GM12865 (cell line): ENCODE results near the gene SORL1-AS1.

ENCODE experiments used
- DNase-seq: peaks from one replicate; pipeline ENCODE4 v3.0.0; 2010; ENCODE audit warnings: low read depth
- H3K4me3 ChIP-seq: 2 replicates; pipeline ENCODE4 v1.5.1; 2011; ENCODE audit warnings: mild to moderate bottlenecking, low read depth, low read length, control low read depth
- TF ChIP-seq, protein P1 (sequence below): IDR thresholded peaks from 2 replicates; pipeline ENCODE4 v1.5.1; 2011; ENCODE audit warnings: low read length, control low read depth, low read depth, inconsistent platforms; ENCODE audit not compliant: insufficient read depth; ENCODE audit errors: missing control alignments

Gene SORL1-AS1

DNA sequence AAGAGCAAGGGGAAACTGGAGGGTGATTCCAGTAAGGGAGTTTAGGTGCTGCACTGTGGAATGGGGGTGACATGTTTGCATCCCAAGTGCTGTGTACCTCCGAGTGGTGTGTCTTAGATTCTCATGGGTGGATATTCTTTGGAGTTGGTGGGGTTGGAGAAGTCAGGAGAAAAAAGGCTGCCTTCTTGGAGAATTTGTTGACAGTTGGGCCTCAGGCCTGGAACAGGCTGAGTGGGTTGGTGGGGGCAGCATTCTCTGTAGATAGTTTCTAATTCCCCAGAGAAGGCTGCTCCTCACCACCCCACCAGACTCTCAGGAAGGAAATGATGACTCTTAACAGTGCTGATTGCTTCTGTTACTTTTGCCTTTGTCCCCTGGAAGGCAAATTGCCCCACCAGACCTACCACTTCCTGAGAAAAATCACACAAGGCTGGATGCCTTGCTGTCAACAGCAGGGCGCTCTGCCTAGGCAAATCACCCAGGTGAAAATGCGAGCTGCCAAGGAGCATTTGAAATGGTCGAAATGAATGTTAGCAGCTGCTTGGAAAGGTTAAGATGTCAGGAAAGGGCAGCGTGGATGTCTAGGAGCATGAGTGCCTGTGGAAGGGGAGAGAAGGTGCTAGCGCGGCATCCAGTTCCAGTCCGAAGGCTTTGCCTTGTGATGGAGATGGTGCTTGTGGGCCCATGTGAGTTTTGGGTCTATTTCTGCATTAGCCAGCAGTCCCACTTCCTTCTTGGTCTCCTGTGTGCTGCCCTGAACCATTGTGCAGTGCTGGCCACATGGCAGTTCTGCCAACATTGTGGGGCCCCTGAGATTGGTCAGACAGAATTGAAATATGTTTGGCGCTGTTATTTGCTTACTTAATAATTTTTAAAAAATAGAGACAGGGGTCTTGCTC lies 29.7 kb upstream of the SORL1-AS1 start:
- peak; percentile 87 for DNase-seq
- H3K4me3 ChIP-seq: peak overlapping the region; percentile 41
- TF ChIP-seq, protein P1, sequence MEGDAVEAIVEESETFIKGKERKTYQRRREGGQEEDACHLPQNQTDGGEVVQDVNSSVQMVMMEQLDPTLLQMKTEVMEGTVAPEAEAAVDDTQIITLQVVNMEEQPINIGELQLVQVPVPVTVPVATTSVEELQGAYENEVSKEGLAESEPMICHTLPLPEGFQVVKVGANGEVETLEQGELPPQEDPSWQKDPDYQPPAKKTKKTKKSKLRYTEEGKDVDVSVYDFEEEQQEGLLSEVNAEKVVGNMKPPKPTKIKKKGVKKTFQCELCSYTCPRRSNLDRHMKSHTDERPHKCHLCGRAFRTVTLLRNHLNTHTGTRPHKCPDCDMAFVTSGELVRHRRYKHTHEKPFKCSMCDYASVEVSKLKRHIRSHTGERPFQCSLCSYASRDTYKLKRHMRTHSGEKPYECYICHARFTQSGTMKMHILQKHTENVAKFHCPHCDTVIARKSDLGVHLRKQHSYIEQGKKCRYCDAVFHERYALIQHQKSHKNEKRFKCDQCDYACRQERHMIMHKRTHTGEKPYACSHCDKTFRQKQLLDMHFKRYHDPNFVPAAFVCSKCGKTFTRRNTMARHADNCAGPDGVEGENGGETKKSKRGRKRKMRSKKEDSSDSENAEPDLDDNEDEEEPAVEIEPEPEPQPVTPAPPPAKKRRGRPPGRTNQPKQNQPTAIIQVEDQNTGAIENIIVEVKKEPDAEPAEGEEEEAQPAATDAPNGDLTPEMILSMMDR: no peak

DNA sequence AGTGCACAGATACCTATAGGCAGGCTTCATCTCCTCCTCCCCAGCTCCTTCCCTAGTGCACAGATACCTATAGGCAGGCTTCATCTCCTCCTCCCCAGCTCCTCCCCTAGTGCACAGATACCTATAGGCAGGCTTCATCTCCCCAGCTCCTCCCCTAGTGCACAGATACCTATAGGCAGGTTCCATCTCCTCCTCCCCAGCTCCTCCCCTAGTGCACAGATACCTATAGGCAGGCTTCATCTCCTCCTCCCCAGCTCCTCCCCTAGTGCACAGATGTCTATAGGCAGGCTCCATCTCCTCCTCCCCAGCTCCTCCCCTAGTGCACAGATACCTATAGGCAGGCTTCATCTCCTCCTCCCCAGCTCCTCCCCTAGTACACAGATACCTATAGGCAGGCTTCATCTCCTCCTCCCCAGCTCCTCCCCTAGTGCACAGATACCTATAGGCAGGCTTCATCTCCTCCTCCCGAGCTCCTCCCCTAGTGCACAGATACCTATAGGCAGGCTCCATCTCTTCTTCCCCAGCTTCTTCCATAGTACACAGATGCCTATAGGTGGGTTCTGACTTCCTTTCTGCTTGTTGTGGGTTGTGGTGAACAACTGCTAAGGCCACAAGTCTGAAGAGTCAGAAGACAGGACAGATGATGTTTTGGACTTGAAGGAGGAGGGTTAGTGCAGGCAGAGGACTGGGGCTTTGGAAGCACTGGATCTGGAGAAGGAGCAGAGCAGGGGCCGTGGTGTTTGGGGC lies 28.9 kb upstream of the SORL1-AS1 start:
- H3K4me3 ChIP-seq: peak overlapping the region; percentile 41
- peak; percentile 81 for DNase-seq

DNA sequence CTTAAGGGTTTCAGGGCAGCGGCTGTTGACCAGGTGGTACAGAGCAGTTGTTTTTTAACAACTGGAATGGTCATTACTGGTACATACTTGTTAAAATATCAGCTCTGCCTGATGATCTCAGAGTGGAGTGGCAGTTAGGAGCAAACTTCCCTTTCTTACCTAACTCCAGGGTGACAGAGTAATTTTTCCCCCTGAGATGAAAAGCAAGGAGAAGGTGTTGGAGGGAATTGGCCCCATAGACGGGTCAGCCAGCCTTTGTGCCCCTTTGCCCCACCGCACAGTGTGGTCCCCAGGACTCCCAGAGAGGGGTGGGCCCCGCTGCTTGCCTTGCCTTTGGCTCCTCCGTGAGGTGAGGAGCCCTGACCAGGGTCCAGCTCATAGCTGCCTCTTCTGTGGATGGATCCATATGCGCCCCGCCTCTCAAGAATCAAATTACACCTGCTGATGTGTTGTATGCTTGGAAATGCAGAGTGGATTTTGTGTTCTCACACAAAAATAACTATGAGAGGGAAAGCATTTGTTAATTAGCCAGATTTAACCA lies 27.0 kb upstream of the SORL1-AS1 start:
- TF ChIP-seq, protein P1: no peak
- no peak overlapping the region for H3K4me3 ChIP-seq
- no peak for DNase-seq

DNA sequence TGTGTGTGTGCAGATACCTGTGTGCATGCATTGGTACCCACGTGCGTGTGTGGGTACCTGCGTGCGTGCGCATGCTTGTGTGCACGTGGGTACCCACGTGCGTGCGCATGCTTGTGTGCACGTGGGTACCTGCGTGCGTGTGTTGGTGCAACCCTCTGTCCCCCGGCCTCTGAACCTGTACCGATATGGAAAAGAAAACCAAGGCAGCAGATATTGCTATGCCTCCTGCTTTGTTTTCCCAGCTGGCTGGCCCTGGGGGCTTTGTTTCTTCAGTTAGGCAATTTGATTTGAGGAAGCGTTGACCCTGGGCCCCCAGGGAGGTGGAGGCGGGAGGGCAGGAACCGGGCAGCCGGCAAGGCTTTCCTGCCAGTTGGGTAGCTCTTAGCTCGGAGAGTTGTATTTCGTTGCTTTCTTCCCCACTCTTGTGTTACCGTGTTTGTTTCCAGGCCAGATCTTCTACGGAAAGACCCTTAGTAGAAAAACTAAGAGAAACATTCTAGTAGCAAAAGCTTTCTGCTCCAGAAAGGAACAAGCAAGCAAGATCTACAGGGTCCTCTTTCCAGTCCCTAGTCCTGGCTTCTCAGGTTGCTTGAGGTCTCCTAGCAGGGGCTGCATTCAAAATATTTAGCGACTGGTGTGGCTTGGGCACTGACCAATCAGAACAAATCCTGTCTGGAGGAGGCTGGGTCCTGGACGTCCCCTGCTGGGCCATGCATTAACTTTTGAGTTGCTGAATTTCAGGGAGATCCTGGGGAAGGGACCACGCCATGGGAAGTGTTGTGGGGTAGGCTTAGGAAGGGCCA lies 26.3 kb upstream of the SORL1-AS1 start:
- no peak overlapping the region for H3K4me3 ChIP-seq
- DNase-seq: no peak
- TF ChIP-seq, protein P1: no peak

DNA sequence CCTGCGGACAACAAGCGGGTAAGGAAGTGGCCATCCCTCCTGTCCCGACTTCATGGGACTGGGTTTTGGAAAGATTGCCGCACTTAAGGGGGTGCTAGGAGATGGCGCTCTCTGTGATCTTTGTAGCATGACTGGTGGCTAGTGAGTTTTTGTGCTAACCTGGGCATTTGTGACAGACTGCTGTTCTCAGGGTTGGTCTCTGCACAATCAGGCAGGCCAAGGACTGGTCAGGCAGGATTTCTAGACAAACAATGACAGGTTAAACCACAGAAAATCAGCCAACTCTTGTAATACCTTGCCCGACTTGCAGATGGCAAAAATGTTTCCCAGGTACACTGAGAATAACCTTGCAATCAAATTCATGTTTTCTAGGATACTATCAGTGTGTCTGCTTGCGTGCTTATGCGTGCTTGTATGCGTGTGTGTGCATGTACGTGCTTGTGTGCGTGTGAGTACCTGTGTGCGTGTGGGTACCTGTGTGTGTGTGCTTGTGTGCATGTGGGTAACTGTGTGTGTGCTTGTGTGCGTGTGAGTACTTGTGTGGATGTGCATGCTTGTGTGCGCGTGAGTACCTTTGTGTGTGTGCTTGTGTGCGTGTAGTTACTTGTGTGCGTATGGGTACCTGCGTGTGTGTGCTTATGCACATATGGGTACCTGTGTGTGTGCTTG lies 25.6 kb upstream of the SORL1-AS1 start:
- TF ChIP-seq, protein P1: no peak
- no peak for DNase-seq
- H3K4me3 ChIP-seq: no peak overlapping the region

DNA sequence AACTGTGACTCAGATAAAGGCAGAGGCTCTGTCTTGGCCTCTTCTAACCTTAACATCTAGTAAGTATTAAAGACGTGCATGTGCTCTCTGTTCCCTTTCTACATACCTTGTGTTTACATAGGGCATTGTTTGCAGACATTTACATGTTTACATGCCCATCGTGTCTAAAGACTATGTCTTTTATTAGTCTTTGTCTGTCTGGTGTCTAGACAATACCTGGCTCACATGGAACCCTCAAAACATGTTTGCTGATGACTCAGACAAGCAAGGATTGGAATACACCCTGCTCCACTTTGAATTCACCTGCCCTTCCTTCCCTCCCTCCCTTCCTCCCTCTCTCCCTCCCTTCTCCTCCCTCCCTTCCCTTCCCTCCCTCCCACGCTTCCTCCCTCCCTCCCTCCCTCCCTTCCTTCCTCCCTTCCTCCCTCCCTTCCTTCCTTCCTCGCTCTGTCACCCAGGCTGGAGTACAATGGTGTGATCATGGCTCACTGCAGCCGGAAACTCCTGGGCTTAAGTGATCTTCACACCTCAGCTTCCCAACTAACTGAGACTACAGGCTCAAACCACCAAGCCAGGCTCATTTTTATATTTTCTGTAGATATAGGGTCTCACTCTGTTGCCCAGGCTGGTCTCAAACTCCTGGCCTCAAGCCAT lies 23.7 kb upstream of the SORL1-AS1 start:
- H3K4me3 ChIP-seq: no peak overlapping the region
- no peak for DNase-seq
- TF ChIP-seq, protein P1: no peak
